HepG2 (cell line): ENCODE results near the gene NBR1. TPM values are rescaled to one million over a fixed set of nuclear protein-coding genes. Genes with fewer than 3 reads are reported as not detected.

Experiments used
- FOXO1 ChIP-seq: sonication (generic); formaldehyde crosslinking; IDR thresholded peaks from 2 replicates; pipeline ENCODE4 v1.4.0; 2020; ENCODE audit warnings: missing genetic modification reagents
- GATAD2A ChIP-seq: IDR thresholded peaks from 2 replicates; pipeline ENCODE4 v1.6.1; 2016
- IRX3 ChIP-seq: sonication (generic); formaldehyde crosslinking; IDR thresholded peaks from 2 replicates; pipeline ENCODE4 v1.8.1; 2023; ENCODE audit warnings: mild to moderate bottlenecking, low read depth, missing genetic modification reagents, borderline replicate concordance
- KLF12 ChIP-seq: sonication (generic); formaldehyde crosslinking; IDR thresholded peaks from 2 replicates; pipeline ENCODE4 v1.4.0; 2020; ENCODE audit warnings: missing genetic modification reagents, borderline replicate concordance
- MBD4 ChIP-seq: IDR thresholded peaks from 2 replicates; pipeline ENCODE4 v1.6.1; 2012; ENCODE audit warnings: low read length, inconsistent platforms, borderline replicate concordance
- MEF2D ChIP-seq: sonication (generic); formaldehyde crosslinking; IDR thresholded peaks from 2 replicates; pipeline ENCODE4 v1.5.1; 2020; ENCODE audit warnings: mild to moderate bottlenecking, missing genetic modification reagents
- MIER3 ChIP-seq: IDR thresholded peaks from 2 replicates; pipeline ENCODE4 v1.6.1; 2016; ENCODE audit warnings: missing compliant biosample characterization, borderline replicate concordance
- NFIC ChIP-seq: IDR thresholded peaks from 2 replicates; pipeline ENCODE4 v1.6.1; 2012; ENCODE audit warnings: mild to moderate bottlenecking, low read length, inconsistent platforms
- PAXIP1 ChIP-seq: sonication (generic); formaldehyde crosslinking; conservative IDR thresholded peaks from 2 replicates; pipeline ENCODE4 v1.4.0; 2020; ENCODE audit warnings: mild to moderate bottlenecking, missing genetic modification reagents, moderate library complexity
- PHF21A ChIP-seq: sonication (generic); formaldehyde crosslinking; IDR thresholded peaks from 2 replicates; pipeline ENCODE4 v1.5.0; 2020; ENCODE audit warnings: mild to moderate bottlenecking, missing genetic modification reagents
- PRPF4 ChIP-seq: fragments of 200-400 bp; formaldehyde crosslinking; IDR thresholded peaks from 2 replicates; pipeline ENCODE4 v1.6.1; 2016; ENCODE audit warnings: low read length, low read depth; ENCODE audit not compliant: poor library complexity, severe bottlenecking
- ZBTB42 ChIP-seq: sonication (generic); formaldehyde crosslinking; IDR thresholded peaks from 2 replicates; pipeline ENCODE4 v1.5.0; 2020; ENCODE audit warnings: mild to moderate bottlenecking, missing genetic modification reagents
- ZMAT3 ChIP-seq: sonication (generic); formaldehyde crosslinking; conservative IDR thresholded peaks from 2 replicates; pipeline ENCODE4 v1.7.0; 2021; ENCODE audit warnings: missing genetic modification reagents
- ZNF124 ChIP-seq: sonication (generic); formaldehyde crosslinking; IDR thresholded peaks from 2 replicates; pipeline ENCODE4 v1.4.0; 2020; ENCODE audit warnings: missing genetic modification reagents
- ZNF354B ChIP-seq: sonication (generic); formaldehyde crosslinking; IDR thresholded peaks from 2 replicates; pipeline ENCODE4 v1.8.0; 2022; ENCODE audit warnings: mild to moderate bottlenecking, missing genetic modification reagents
- ZNF772 ChIP-seq: sonication (generic); formaldehyde crosslinking; IDR thresholded peaks from 2 replicates; pipeline ENCODE4 v1.5.0; 2020; ENCODE audit warnings: mild to moderate bottlenecking, missing genetic modification reagents
- polyA plus RNA-seq, 8 experiments: library from polyadenylated mRNA; depleted of rRNA in 3 of 8; stranded (reverse) in 7 of 8; unstranded in 1 of 8; fragments of >200 nt; fragmentation: Illumina TruSeq in 4 of 8; extraction: Trizol in 4 of 8; gene quantifications; 2 replicates each; pipeline versions ENCODE4 v1.2.1 to v1.2.3, GENCODE V29; 2011 to 2016; ENCODE audit warnings: low read depth in 4 of 8, missing spikeins in 1 of 8, mixed read lengths in 1 of 8; ENCODE audit not compliant: insufficient read depth in 1 of 8
- total RNA-seq, 5 experiments: library from RNA; depleted of rRNA; stranded (reverse); fragments of >200 nt; fragmentation: Illumina TruSeq; extraction: Trizol; gene quantifications; 2 replicates each; pipeline ENCODE4 v1.2.3, GENCODE V29; 2016; ENCODE audit warnings: low read depth in 1 of 5
- TF ChIP-seq, protein P1 (sequence below): IDR thresholded peaks from 2 replicates; pipeline ENCODE4 v1.4.0; 2020; ENCODE audit warnings: mild to moderate bottlenecking, missing genetic modification reagents

Gene NBR1
- total and polyA plus RNA-seq, 2 of the 13 experiments (the other 11 are each of a cell fraction or from before 2014, with no cell fraction given) = 51.7 to 121 TPM

DNA sequence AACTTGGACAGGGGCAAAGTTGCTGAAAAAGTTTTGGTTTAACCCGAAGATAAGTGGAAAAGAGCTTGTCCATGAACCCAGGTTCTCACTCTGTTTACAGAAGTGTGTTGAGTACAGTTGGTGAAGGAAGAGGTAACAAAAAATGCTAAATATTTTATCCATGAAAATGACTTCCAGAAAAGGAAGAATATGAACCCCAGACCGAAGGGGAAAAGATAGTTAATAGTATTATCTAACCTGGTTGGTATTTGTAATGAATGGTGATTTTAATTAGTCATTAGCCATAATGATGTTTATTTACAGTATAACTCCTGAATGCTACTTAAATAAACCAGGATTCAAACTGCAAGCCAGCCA lies 40.1 kb downstream of the NBR1 start (continued):
- TF ChIP-seq PAXIP1 (CRISPR knock-in tag) (no peak; the same call in 1 of the 2 replicates), PRPF4 (no peak), MIER3 (CRISPR knock-in tag) (0 out of 2 replicates have a peak, but pooled peaks have one; percentile 12), FOXO1 (CRISPR knock-in tag) (no peak), MEF2D (CRISPR knock-in tag) (no peak), ZNF124 (peak; percentile 67; the same call in 1 of the 2 replicates), IRX3 (CRISPR knock-in tag) (no peak), PHF21A (CRISPR knock-in tag) (peak; percentile 49), ZNF772 (CRISPR knock-in tag) (no peak), ZNF354B (CRISPR knock-in tag) (peak; percentile 39; the same call in 1 of the 2 replicates), KLF12 (CRISPR knock-in tag) (no peak), NFIC (peak; percentile 69; the same call in 1 of the 2 replicates), ZMAT3 (0 out of 2 replicates have a peak, but pooled peaks have one; percentile 13), ZBTB42 (CRISPR knock-in tag) (no peak), MBD4 (peak; percentile 59; the same call in 1 of the 2 replicates), GATAD2A (peak; percentile 10)
- TF ChIP-seq, protein P1, sequence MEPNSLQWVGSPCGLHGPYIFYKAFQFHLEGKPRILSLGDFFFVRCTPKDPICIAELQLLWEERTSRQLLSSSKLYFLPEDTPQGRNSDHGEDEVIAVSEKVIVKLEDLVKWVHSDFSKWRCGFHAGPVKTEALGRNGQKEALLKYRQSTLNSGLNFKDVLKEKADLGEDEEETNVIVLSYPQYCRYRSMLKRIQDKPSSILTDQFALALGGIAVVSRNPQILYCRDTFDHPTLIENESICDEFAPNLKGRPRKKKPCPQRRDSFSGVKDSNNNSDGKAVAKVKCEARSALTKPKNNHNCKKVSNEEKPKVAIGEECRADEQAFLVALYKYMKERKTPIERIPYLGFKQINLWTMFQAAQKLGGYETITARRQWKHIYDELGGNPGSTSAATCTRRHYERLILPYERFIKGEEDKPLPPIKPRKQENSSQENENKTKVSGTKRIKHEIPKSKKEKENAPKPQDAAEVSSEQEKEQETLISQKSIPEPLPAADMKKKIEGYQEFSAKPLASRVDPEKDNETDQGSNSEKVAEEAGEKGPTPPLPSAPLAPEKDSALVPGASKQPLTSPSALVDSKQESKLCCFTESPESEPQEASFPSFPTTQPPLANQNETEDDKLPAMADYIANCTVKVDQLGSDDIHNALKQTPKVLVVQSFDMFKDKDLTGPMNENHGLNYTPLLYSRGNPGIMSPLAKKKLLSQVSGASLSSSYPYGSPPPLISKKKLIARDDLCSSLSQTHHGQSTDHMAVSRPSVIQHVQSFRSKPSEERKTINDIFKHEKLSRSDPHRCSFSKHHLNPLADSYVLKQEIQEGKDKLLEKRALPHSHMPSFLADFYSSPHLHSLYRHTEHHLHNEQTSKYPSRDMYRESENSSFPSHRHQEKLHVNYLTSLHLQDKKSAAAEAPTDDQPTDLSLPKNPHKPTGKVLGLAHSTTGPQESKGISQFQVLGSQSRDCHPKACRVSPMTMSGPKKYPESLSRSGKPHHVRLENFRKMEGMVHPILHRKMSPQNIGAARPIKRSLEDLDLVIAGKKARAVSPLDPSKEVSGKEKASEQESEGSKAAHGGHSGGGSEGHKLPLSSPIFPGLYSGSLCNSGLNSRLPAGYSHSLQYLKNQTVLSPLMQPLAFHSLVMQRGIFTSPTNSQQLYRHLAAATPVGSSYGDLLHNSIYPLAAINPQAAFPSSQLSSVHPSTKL (CRISPR knock-in tag) = no peak; the same call in 1 of the 2 replicates
- TF ChIP-seq, all 625 proteins: peak for 14
